IMR-90 (cell line): ENCODE data around the gene CATSPER3. TPM values are rescaled to one million over a fixed set of nuclear protein-coding genes. Genes with fewer than 3 reads are reported as not detected.

Experiments
- ATAC-seq: fragments of 200-7000 bp; cut with Tn5 transposase; 2 replicates; pipeline ENCODE4 v1.9.1; 2020; ENCODE audit warnings: low read depth, mild to moderate bottlenecking, moderate library complexity
- BruUV-seq: library from RNA; stranded (reverse); fragments of 400-500 nt; replicated peaks from 2 replicates; lab custom pipeline; 2021; lab: Mats Ljungman, UMichigan
- CTCF ChIA-PET: fragments of 300-600 bp; formaldehyde crosslinking; extraction: SDS; loops from one replicate; lab custom pipeline; 2021; ENCODE audit warnings: antibody characterized with exemption; lab: Yijun Ruan, JAX
- POLR2A ChIA-PET: fragments of 300-600 bp; sonication (Branson Sonifier 250); formaldehyde crosslinking; loops from one replicate; lab custom pipeline; 2022; ENCODE audit warnings: antibody characterized with exemption; ENCODE audit not compliant: unreplicated experiment; lab: Charles Lee
- DNase-seq: peaks from one replicate; pipeline ENCODE4 v3.0.0; 2013
- H2AFZ ChIP-seq: replicated peaks from 2 replicates; pipeline ENCODE3; 2013; ENCODE audit warnings: low read length, mild to moderate bottlenecking; ENCODE audit not compliant: poor library complexity
- H2AK5ac ChIP-seq: 2 replicates; pipeline ENCODE4 v1.6.1; 2013; ENCODE audit warnings: low read depth, low read length, inconsistent platforms
- H2AK9ac ChIP-seq: replicated peaks from 2 replicates; pipeline ENCODE3; 2013; ENCODE audit warnings: mild to moderate bottlenecking, low read depth, low read length, moderate library complexity; ENCODE audit not compliant: poor library complexity
- H2BK120ac ChIP-seq: 2 replicates; pipeline ENCODE4 v1.6.1; 2013; ENCODE audit warnings: low read depth, low read length, inconsistent platforms
- H2BK15ac ChIP-seq: 3 replicates; pipeline ENCODE4 v1.6.1; 2013; ENCODE audit warnings: low read depth, low read length, inconsistent platforms
- H2BK20ac ChIP-seq: 2 replicates; pipeline ENCODE4 v1.6.1; 2013; ENCODE audit warnings: low read depth, mild to moderate bottlenecking, inconsistent platforms, low read length, moderate library complexity
- H2BK5ac ChIP-seq: 2 replicates; pipeline ENCODE4 v1.6.1; 2013; ENCODE audit warnings: mild to moderate bottlenecking, low read depth, low read length, inconsistent platforms; ENCODE audit not compliant: poor library complexity, severe bottlenecking
- H3K14ac ChIP-seq: replicated peaks from 2 replicates; pipeline ENCODE4 v1.6.1; 2013; ENCODE audit warnings: low read depth, low read length, inconsistent platforms
- H3K18ac ChIP-seq: 2 replicates; pipeline ENCODE4 v1.6.1; 2013; ENCODE audit warnings: low read depth, low read length, control low read depth
- H3K23ac ChIP-seq: 2 replicates; pipeline ENCODE4 v1.6.1; 2013; ENCODE audit warnings: low read depth, low read length, inconsistent platforms
- H3K27ac ChIP-seq: 2 replicates; pipeline ENCODE4 v1.5.1; 2013; ENCODE audit warnings: mild to moderate bottlenecking, control low read depth, low read length; ENCODE audit not compliant: insufficient read depth
- H3K27me3 ChIP-seq: 2 replicates; pipeline ENCODE4 v1.6.1; 2013; ENCODE audit warnings: low read length; ENCODE audit not compliant: control insufficient read depth, insufficient read depth
- H3K36me3 ChIP-seq: 2 replicates; pipeline ENCODE4 v1.6.1; 2013; ENCODE audit warnings: low read length, mixed read lengths; ENCODE audit not compliant: control insufficient read depth, insufficient read depth
- H3K4ac ChIP-seq: 2 replicates; pipeline ENCODE4 v1.6.1; 2013; ENCODE audit warnings: low read depth, low read length, inconsistent platforms
- H3K4me1 ChIP-seq: 2 replicates; pipeline ENCODE4 v1.6.1; 2013; ENCODE audit warnings: low read length, mixed read lengths; ENCODE audit not compliant: control insufficient read depth, insufficient read depth
- H3K4me2 ChIP-seq: 2 replicates; pipeline ENCODE4 v1.6.1; 2013; ENCODE audit warnings: low read depth, mild to moderate bottlenecking, control low read depth, low read length, moderate library complexity
- H3K4me3 ChIP-seq: 2 replicates; pipeline ENCODE4 v1.5.1; 2013; ENCODE audit warnings: low read depth, mild to moderate bottlenecking, control low read depth, low read length, moderate library complexity; ENCODE audit not compliant: insufficient read depth
- H3K56ac ChIP-seq: 2 replicates; pipeline ENCODE4 v1.6.1; 2013; ENCODE audit warnings: low read length, inconsistent platforms; ENCODE audit not compliant: insufficient read depth; ENCODE audit errors: extremely low read depth
- H3K79me1 ChIP-seq, 2 experiments: 2 replicates each; pipeline ENCODE4 v1.6.1; 2013; ENCODE audit warnings: low read length in 2 of 2, inconsistent platforms in 1 of 2, low read depth in 1 of 2
- H3K9ac ChIP-seq: 2 replicates; pipeline ENCODE4 v1.6.1; 2013; ENCODE audit warnings: low read depth, low read length, control low read depth
- H3K9me1 ChIP-seq: 2 replicates; pipeline ENCODE4 v1.6.1; 2013; ENCODE audit warnings: low read length, inconsistent platforms; ENCODE audit not compliant: insufficient read depth
- H3K9me3 ChIP-seq: 2 replicates; pipeline ENCODE4 v1.6.1; 2013; ENCODE audit warnings: low read length; ENCODE audit not compliant: control insufficient read depth, insufficient read depth
- H4K20me1 ChIP-seq: 2 replicates; pipeline ENCODE4 v1.6.1; 2013; ENCODE audit warnings: low read length, inconsistent platforms; ENCODE audit not compliant: insufficient read depth
- H4K5ac ChIP-seq: 2 replicates; pipeline ENCODE4 v1.6.1; 2013; ENCODE audit warnings: mild to moderate bottlenecking, low read depth, low read length, control low read depth
- H4K8ac ChIP-seq, 2 experiments: 2 replicates each; pipeline ENCODE4 v1.6.1; 2013; ENCODE audit warnings: low read depth in 2 of 2, low read length in 2 of 2, control low read depth in 1 of 2, inconsistent platforms in 1 of 2
- H4K91ac ChIP-seq: 2 replicates; pipeline ENCODE4 v1.6.1; 2013; ENCODE audit warnings: low read depth, low read length, inconsistent platforms; ENCODE audit not compliant: insufficient read depth
- CEBPB ChIP-seq: IDR thresholded peaks from 2 replicates; pipeline ENCODE4 v1.6.1; 2012; ENCODE audit warnings: low read depth, low read length, improper control_type of control experiment
- CHD1 ChIP-seq: IDR thresholded peaks from 2 replicates; pipeline ENCODE4 v1.6.1; 2012; ENCODE audit warnings: low read depth, low read length, improper control_type of control experiment
- CTCF ChIP-seq: conservative IDR thresholded peaks from 2 replicates; pipeline ENCODE4 v1.5.1; 2012; ENCODE audit warnings: mild to moderate bottlenecking, low read depth, low read length, improper control_type of control experiment
- FOS ChIP-seq: fragments of 150-350 bp; IDR thresholded peaks from 2 replicates; pipeline ENCODE4 v1.6.1; 2016; ENCODE audit warnings: low read depth, low read length
- MAFK ChIP-seq: IDR thresholded peaks from 2 replicates; pipeline ENCODE4 v1.6.1; 2012; ENCODE audit warnings: low read depth, low read length, improper control_type of control experiment
- MAZ ChIP-seq: IDR thresholded peaks from 2 replicates; pipeline ENCODE4 v1.6.1; 2012; ENCODE audit warnings: low read depth, mild to moderate bottlenecking, low read length, improper control_type of control experiment, moderate library complexity, borderline replicate concordance
- MXI1 ChIP-seq: IDR thresholded peaks from 2 replicates; pipeline ENCODE4 v1.6.1; 2012; ENCODE audit warnings: low read depth, mild to moderate bottlenecking, low read length, moderate library complexity, borderline replicate concordance
- POLR2A ChIP-seq: IDR thresholded peaks from 2 replicates; pipeline ENCODE4 v1.6.1; 2012; ENCODE audit warnings: mild to moderate bottlenecking, low read depth, low read length
- RAD21 ChIP-seq: IDR thresholded peaks from 2 replicates; pipeline ENCODE4 v1.6.1; 2012; ENCODE audit warnings: low read length, improper control_type of control experiment
- RCOR1 ChIP-seq: IDR thresholded peaks from 2 replicates; pipeline ENCODE4 v1.6.1; 2012; ENCODE audit warnings: mild to moderate bottlenecking, low read length, improper control_type of control experiment; ENCODE audit not compliant: insufficient replicate concordance
- RFX5 ChIP-seq: IDR thresholded peaks from 2 replicates; pipeline ENCODE4 v1.8.0; 2012; ENCODE audit warnings: low read depth, mild to moderate bottlenecking, low read length, moderate library complexity
- SMC3 ChIP-seq: fragments of 150-350 bp; IDR thresholded peaks from 2 replicates; pipeline ENCODE4 v1.6.1; 2016; ENCODE audit warnings: low read depth, mild to moderate bottlenecking, antibody characterized with exemption, low read length, moderate library complexity
- USF2 ChIP-seq: fragments of 150-350 bp; IDR thresholded peaks from 2 replicates; pipeline ENCODE4 v1.6.1; 2017; ENCODE audit warnings: mild to moderate bottlenecking, antibody characterized with exemption, low read length, low read depth
- WGBS, 2 experiments: methylation state at CpG; one replicate each; pipeline versions ENCODE4 v1.1.5 to v1.1.7; 2013; ENCODE audit warnings: missing lambda C conversion rate in 2 of 2; ENCODE audit not compliant: insufficient read length in 1 of 2; ENCODE audit errors: extremely low coverage in 2 of 2; 5-methylcytosine and 5-hydroxymethylcytosine counted together
- dilution Hi-C: fragments of 300-500 bp; cut with HindIII; formaldehyde crosslinking; loops from one replicate; pipeline ENCODE4 v1.14.3; 2018; ENCODE audit warnings: low sequenced_read_pairs; ENCODE audit not compliant: unreplicated experiment
- in situ Hi-C: fragments of 300-500 bp; cut with MboI; formaldehyde crosslinking; loops from 3 replicates; pipeline ENCODE4 v1.14.3; 2019; ENCODE audit warnings: low sequenced_read_pairs, inconsistent platforms, mixed read lengths
- intact Hi-C: fragments of 100-400 bp; cut with micrococcal nuclease; formaldehyde crosslinking; loops from 2 replicates; pipeline ENCODE4 v1.10.0; 2022
- polyA plus RNA-seq, 3 experiments: library from polyadenylated mRNA; depleted of rRNA; stranded (reverse); fragments of >200 nt; gene quantifications; 2 replicates each; pipeline ENCODE4 v1.2.3, GENCODE V29; 2012; ENCODE audit warnings: low replicate concordance in 1 of 3
- total RNA-seq: library from RNA; depleted of rRNA; stranded (reverse); fragments of >200 nt; gene quantifications from 2 replicates; pipeline ENCODE4 v1.2.3, GENCODE V29; 2012

Gene CATSPER3
- total and polyA plus RNA-seq, 2 of the 4 experiments (the other 2 are of a cell fraction), result under 0.01 to 0.12 TPM

GRCh38 chr5:135041726-135042125 lies 74.0 kb downstream of the CATSPER3 start:
- intact Hi-C loops (no loop called here), dilution Hi-C loops (no loop called here), in situ Hi-C loops (no loop called here)
- H2AFZ ChIP-seq, result no peak overlapping the region
- no peak overlapping the region for H4K91ac ChIP-seq
- H3K23ac ChIP-seq, result no peak overlapping the region
- no peak overlapping the region for H2BK15ac ChIP-seq
- no peak overlapping the region for H3K9ac ChIP-seq
- H3K4ac ChIP-seq, result no peak overlapping the region
- H3K14ac ChIP-seq, result no peak overlapping the region
- WGBS, 2 experiments, result no CpG with 5 or more reads among the region's 3 CpGs
- H3K56ac ChIP-seq, result no peak overlapping the region
- no peak overlapping the region for H4K5ac ChIP-seq
- H4K20me1 ChIP-seq, result 0 out of 2 replicates have a peak, but pooled peaks cover 3% of the 10 kb centered on the region
- no peaks in the 10 kb centered on the region; the same call in 1 of the 2 replicates for H3K4me1 ChIP-seq
- H3K9me1 ChIP-seq, result peaks cover 3% of the 10 kb centered on the region; the same call in 1 of the 2 replicates
- no peak overlapping the region for H2BK20ac ChIP-seq
- no peak for ATAC-seq
- DNase-seq, result no peak
- no peak overlapping the region for H3K27ac ChIP-seq
- no peak overlapping the region for H2BK5ac ChIP-seq
- no peak overlapping the region for H2BK120ac ChIP-seq
- H3K4me2 ChIP-seq, result no peak overlapping the region
- H3K79me1 ChIP-seq, result no peaks in the 10 kb centered on the region
- H4K8ac ChIP-seq, result no peak overlapping the region
- peaks cover 11% of the 10 kb centered on the region; the same call in 1 of the 2 replicates for H3K9me3 ChIP-seq
- no peak overlapping the region for H2AK5ac ChIP-seq
- no peak for TF ChIP-seq CTCF
- TF ChIP-seq MAFK, result no peak
- TF ChIP-seq MAZ, result no peak
- TF ChIP-seq CEBPB, result no peak
- TF ChIP-seq RCOR1, result no peak
- TF ChIP-seq RAD21, result no peak
- TF ChIP-seq SMC3, result no peak
- TF ChIP-seq USF2, result no peak
- TF ChIP-seq MXI1, result no peak
- no peak for TF ChIP-seq FOS
- no peak for TF ChIP-seq RFX5
- no peak for TF ChIP-seq CHD1
- TF ChIP-seq POLR2A, result no peak
- peaks cover 2% of the 10 kb centered on the region; the same call in 1 of the 2 replicates for H3K36me3 ChIP-seq
- ChIA-PET CTCF (no interaction called here), POLR2A (no interaction called here)
- H3K27me3 ChIP-seq, result peaks cover 73% of the 10 kb centered on the region
- BruUV-seq, result no TSS peak
- no peak overlapping the region for H2AK9ac ChIP-seq
- no peak overlapping the region for H3K4me3 ChIP-seq
- no peak overlapping the region for H3K18ac ChIP-seq
